Activated CD4-positive, alpha-beta T cell treated with anti-CD3 and anti-CD28 coated beads, Interleukin-2, amount 50 U/mL, for 1 hour (primary cell): ENCODE results near the gene LRRC75B.
"Not testable (repeated sequence)": the region's sequence is repeated elsewhere in the genome, so short reads cannot be mapped to it uniquely, and the experiment has no call there.

Source experiments
- DNase-seq: peaks from one replicate; pipeline ENCODE4 v3.0.0-alpha.2; 2020

The LRRC75B gene

DNA sequence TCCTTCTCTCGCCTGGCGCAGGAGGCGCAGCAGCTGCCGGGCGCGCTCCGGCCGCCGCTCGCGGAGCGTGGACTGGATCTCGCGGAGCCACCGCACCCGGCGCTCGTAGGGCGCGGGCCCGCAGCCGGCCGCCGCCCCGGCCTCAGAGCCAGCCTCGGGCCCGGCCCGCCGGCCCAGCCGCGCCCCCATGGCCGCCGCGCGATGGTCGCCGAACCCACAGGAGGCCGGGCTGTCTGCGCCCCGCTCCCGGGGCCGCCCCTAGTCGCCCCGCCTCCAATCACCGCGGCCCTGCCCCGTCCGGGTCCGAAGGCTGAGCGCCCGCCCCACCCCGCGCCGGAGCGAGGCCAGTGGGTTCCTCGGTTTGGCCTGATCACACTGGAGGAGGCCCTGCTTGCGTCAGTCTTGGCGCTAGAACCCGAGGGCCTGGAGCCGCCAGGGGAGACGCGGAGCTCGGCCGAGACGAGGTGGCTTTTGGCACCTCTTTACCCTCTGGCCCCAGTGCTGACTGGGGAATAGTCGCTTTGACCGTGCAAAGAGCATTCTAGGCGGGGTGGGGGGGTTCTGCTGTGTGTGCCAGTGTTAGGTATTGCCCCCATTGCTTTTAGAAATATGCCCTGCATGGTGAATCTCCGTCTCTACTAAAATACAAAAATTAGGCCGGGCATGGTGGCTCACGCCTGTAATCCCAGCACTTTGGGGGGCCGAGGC, at the start of gene LRRC75B:
TSS of gene LRRC75B (minus strand) at position 223 of the 708 bp plus-strand sequence. CDS start at position 189, 34 bp downstream.
- no peak for DNase-seq

- DNase-seq: not testable (repeated sequence)
Measured at GRCh38 chr22:24642307-24642706, 49.4 kb upstream of the LRRC75B start.

DNA sequence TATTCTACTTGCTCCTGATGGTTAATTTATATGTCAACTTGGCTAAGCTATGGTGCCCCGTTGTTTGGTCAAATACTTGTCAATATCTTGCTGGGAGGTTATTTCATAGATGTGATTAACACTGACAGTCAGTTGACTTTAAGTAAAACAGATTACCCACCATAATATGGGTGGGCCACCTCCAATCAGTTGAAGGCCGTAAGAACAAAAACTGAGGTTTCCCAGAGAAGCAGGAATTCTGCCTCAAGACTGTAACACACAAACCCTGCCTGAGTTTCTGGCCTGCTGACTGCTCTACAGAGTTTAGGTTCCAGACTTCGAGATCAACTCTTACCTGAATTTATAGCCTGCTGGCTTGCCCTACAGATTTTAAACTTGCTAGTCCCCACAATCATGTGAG, 43.6 kb upstream of the LRRC75B start:
- DNase-seq: not testable (repeated sequence)

DNA sequence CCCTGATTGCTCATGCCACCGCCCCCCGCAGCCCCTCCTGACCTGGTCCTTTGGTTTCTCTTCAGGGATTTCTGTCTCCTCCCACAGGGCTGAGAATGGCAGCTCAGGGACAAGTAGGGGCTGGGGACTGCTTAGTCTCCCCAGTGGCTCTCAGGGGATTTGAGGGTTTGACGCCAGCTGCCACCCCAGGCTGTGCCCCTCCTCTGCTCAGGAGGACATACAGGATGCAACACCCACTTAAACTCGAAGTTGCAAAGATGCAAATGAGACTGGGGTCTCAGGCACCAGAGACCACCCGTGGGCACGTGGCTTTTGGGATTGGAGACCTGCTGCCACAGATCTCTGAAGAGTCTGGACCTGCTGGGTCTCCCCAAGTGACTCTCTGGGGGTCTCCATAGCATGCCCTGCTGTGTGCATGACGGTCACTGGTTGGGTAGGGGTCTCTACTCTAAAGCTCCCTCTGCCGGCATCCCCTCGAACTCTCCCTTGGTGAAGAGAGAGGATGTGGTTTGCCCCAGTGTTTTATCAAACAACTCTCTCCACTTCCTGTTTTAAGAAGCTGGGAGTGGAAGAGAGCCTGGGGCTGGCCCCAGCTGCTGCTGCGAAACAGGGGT, 42.0 kb upstream of the LRRC75B start:
- DNase-seq: not testable (repeated sequence)

- DNase-seq: not testable (repeated sequence)
Measured at GRCh38 chr22:24633231-24634023, 40.6 kb upstream of the LRRC75B start.

GRCh38 chr22:24632642-24633041, 39.8 kb upstream of the LRRC75B start:
- not testable (repeated sequence) for DNase-seq

DNA sequence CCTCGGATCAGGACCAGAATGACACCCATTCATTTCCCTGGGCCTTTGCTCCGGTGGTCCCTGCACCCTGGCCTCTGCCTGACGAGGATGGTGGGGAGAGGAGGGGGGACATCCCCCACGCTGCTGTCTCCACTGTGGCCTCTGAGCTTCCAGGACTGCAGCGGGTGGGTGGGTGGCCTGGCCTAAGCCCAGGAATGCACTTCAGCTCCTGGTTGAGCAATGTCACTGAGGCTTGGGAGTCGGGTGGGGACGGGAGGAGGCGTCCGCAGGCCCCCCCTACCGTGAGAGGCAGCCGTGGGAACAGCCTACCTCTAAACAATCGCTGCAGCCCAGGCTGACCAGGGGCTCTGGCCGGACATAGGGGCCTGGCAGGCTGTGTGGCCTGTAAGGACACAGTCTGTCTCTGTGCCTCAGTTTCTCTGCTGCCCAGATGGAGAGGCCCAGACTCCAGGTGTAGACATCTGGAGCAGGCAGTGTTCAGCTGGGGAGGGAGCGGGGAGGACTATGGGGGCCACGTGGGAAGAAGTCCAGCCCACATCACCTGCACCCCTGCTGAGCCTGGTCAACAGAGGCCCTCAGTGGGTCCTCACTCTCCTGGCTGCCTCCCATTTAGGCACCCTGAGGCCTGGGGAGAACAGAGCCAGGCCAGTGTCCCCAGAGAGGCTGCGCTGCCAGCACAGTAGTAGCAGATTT, 38.7 kb upstream of the LRRC75B start:
- DNase-seq: not testable (repeated sequence)

GRCh38 chr22:24630812-24631427, 38.0 kb upstream of the LRRC75B start:
- not testable (repeated sequence) for DNase-seq

- DNase-seq: peak; percentile 4
Measured at GRCh38 chr22:24629069-24629468, 36.2 kb upstream of the LRRC75B start.

DNA sequence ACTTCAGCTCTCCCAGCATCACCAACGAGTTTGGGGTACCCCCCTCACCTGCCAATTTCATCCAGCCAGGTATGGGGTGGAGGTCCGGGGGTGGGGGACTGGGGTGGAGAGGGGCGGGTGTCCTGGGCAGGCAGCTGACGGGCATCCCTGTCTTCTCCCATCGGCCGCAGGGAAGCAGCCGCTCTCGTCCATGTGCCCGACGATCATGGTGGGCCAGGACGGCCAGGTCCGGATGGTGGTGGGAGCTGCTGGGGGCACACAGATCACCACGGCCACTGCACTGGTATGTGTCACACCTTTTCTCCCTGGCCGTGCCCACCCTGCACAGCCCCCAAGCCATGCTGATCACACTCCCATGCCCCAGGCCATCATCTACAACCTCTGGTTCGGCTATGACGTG, 35.0 kb upstream of the LRRC75B start:
- DNase-seq: not testable (repeated sequence)

DNA sequence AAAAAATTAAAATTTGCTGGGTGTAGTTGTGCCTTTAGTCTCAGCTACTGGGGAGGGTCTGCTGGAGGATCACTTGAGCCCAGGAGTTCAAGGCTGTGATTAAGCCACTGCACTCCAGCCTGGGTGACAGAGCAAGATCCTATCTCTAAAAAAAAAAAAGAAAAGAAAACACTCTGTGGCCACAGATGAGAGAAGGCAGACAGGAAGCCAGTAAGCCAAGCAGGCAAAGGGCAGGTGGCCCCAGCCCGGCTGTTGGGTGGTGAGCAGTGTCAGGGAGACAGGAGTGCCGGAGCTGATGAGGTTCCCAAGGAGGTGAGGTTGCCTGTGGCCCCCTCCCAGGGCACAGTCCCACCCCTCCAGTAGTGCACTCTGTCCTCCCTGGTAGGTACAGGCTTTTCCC, 29.7 kb upstream of the LRRC75B start:
- not testable (repeated sequence) for DNase-seq

- not testable (repeated sequence) for DNase-seq
Measured at GRCh38 chr22:24621244-24621643, 28.4 kb upstream of the LRRC75B start.

DNA sequence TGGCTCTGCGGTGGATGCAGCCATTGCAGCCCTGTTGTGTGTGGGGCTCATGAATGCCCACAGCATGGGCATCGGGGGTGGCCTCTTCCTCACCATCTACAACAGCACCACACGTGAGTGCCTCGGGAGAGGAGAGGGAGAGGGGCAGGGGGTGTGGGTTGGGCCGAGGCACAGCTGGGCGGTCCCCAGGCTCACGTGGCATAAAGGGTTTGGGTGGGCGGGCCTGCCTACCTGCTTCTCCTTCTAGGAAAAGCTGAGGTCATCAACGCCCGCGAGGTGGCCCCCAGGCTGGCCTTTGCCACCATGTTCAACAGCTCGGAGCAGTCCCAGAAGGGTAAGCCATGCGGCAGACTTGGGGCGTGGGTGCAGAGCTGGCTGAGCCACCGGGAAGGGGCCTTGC, 21.9 kb upstream of the LRRC75B start:
- DNase-seq: not testable (repeated sequence)

GRCh38 chr22:24609888-24610287, 17.0 kb upstream of the LRRC75B start:
- not testable (repeated sequence) for DNase-seq

DNA sequence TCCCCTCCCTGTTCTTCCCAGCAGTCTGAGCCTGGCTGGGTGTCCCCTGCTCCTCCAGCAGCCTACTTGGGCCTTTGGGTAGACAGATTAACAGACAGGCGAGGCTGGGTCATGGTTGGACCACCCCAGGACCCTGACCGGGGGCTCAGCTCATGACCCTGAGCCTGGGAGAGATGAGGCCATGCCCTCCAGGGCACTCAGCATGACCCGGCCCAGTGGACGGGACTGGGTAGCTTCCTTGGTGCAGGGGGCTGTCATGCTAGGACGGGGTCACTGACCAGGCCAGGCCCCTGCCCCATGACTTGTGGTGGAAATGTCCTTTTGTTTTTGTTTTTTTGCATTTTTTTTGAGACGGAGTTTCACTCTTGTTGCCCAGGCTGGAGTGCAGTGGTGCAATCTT, 15.5 kb upstream of the LRRC75B start:
- DNase-seq: not testable (repeated sequence)

DNA sequence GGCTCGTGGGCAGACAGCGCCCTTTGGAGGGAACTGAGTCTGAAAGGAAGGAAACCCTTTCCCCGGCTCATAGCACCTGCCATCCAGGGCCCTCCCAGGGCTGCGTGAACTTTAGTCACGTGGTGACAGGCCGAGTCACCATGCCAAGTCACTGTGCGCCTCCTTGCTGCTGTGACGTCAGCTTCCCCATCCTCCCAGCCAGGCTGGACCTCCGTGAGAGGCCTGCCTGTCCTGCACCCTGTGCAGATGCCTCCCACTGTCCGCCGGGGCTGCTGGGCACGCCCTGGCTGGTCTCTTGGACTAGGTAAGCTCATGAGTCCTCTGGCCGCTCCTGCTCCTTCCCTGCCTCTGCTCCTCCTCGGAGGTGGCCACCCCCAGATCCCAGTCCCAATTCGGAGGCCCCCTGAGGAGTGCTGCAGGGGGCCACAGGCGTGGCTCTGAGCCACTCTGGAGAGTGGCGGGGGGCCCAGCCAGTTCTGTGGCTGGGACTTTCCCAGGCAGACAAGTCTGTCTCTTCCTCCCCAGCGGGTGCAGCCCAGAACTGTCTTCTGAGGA, 14.6 kb upstream of the LRRC75B start:
- DNase-seq: peak; percentile 46

DNA sequence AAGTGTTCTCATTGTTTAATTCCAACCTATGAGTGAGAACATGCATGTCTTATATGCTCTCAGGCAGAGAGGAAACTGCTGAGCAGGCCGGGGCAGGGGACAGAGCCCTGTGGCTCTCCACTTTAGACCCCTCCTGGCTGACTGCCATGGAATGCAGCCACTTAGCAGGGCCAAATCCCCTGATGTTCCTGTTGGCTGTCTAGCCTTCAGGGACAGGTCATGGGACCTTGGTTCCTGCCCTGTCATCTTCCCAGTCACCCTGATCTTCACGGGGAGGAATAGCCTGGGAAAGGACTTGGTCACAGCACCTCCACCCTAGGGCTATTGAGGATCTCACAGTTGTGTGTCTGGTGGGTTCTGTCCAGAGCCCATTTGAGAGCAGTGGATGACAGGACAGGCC, 13.5 kb upstream of the LRRC75B start:
- not testable (repeated sequence) for DNase-seq

- peak; percentile 11 for DNase-seq
Measured at GRCh38 chr22:24603770-24604629, 11.1 kb upstream of the LRRC75B start.

- not testable (repeated sequence) for DNase-seq
Measured at GRCh38 chr22:24602847-24603769, 10.2 kb upstream of the LRRC75B start, which contains the start of gene GGT1. TSS of gene GGT1 (plus strand) at chr22:24603193. CDS start at chr22:24611082, 7,889 bp downstream.
